HepG2 (cell line): ENCODE measurements around the gene ZNF230. TPM values are rescaled to one million over a fixed set of nuclear protein-coding genes. Genes with fewer than 3 reads are reported as not detected.

Experiments used
- BORCS8-MEF2B ChIP-seq: sonication (generic); formaldehyde crosslinking; IDR thresholded peaks from 2 replicates; pipeline ENCODE4 v1.8.0; 2022; ENCODE audit warnings: mild to moderate bottlenecking, missing genetic modification reagents
- DNMT3B ChIP-seq: conservative IDR thresholded peaks from 2 replicates; pipeline ENCODE4 v1.6.1; 2016; ENCODE audit warnings: missing biosample characterization, control low read depth
- FOXK2 ChIP-seq: fragments of 450-650 bp; IDR thresholded peaks from 2 replicates; pipeline ENCODE4 v1.6.1; 2016
- FOXP1 ChIP-seq, 2 experiments: fragments of 450-650 bp in 1 of 2; IDR thresholded peaks; 2 replicates each; pipeline ENCODE4 v1.6.1; 2017 to 2018; ENCODE audit warnings: antibody characterized with exemption in 1 of 2
- MTF1 ChIP-seq: sonication (generic); formaldehyde crosslinking; IDR thresholded peaks from 2 replicates; pipeline ENCODE4 v1.5.0; 2020; ENCODE audit warnings: missing genetic modification reagents
- PTBP1 ChIP-seq: fragments of 200-400 bp; formaldehyde crosslinking; IDR thresholded peaks from 2 replicates; pipeline ENCODE4 v1.6.1; 2018; ENCODE audit warnings: low read length, low read depth; ENCODE audit not compliant: poor library complexity, severe bottlenecking
- RCOR2 ChIP-seq: IDR thresholded peaks from 2 replicates; pipeline ENCODE4 v1.6.1; 2016; ENCODE audit warnings: missing biosample characterization, missing genetic modification reagents
- RFX1 ChIP-seq: fragments of 450-650 bp; IDR thresholded peaks from 2 replicates; pipeline ENCODE4 v1.6.1; 2017
- SMAD3 ChIP-seq: sonication (generic); formaldehyde crosslinking; IDR thresholded peaks from 2 replicates; pipeline ENCODE4 v1.4.0; 2020; ENCODE audit warnings: missing genetic modification reagents
- THYN1 ChIP-seq: sonication (generic); formaldehyde crosslinking; IDR thresholded peaks from 2 replicates; pipeline ENCODE4 v1.8.1; 2023; ENCODE audit warnings: low read depth, mild to moderate bottlenecking, moderate library complexity, missing genetic modification reagents, borderline replicate concordance
- ZBTB7A ChIP-seq: sonication (generic); formaldehyde crosslinking; IDR thresholded peaks from 2 replicates; pipeline ENCODE4 v1.8.0; 2022; ENCODE audit warnings: mild to moderate bottlenecking, missing genetic modification reagents
- ZNF136 ChIP-seq: sonication (generic); formaldehyde crosslinking; IDR thresholded peaks from 2 replicates; pipeline ENCODE4 v1.8.1; 2022; ENCODE audit warnings: low read depth, mild to moderate bottlenecking, moderate library complexity, missing genetic modification reagents
- ZNF138 ChIP-seq: sonication (generic); formaldehyde crosslinking; IDR thresholded peaks from 2 replicates; pipeline ENCODE4 v1.5.0; 2020; ENCODE audit warnings: mild to moderate bottlenecking, low read depth, missing genetic modification reagents
- ZNF431 ChIP-seq: sonication (generic); formaldehyde crosslinking; IDR thresholded peaks from 2 replicates; pipeline ENCODE4 v1.9.0; 2022; ENCODE audit warnings: missing genetic modification reagents, low read depth, mild to moderate bottlenecking, borderline replicate concordance
- ZNF619 ChIP-seq: sonication (generic); formaldehyde crosslinking; IDR thresholded peaks from 2 replicates; pipeline ENCODE4 v1.4.0; 2020; ENCODE audit warnings: mild to moderate bottlenecking, missing genetic modification reagents
- ZNF678 ChIP-seq: sonication (generic); formaldehyde crosslinking; IDR thresholded peaks from 2 replicates; pipeline ENCODE4 v1.4.0; 2020; ENCODE audit warnings: mild to moderate bottlenecking, missing genetic modification reagents
- ZNF816 ChIP-seq: sonication (generic); formaldehyde crosslinking; IDR thresholded peaks from 2 replicates; pipeline ENCODE4 v1.8.0; 2022; ENCODE audit warnings: missing genetic modification reagents, mild to moderate bottlenecking, borderline replicate concordance
- ZSCAN20 ChIP-seq: sonication (generic); formaldehyde crosslinking; IDR thresholded peaks from 2 replicates; pipeline ENCODE4 v1.4.0; 2020; ENCODE audit warnings: missing genetic modification reagents, mild to moderate bottlenecking, borderline replicate concordance
- polyA plus RNA-seq, 8 experiments: library from polyadenylated mRNA; depleted of rRNA in 3 of 8; stranded (reverse) in 7 of 8; unstranded in 1 of 8; fragments of >200 nt; fragmentation: Illumina TruSeq in 4 of 8; extraction: Trizol in 4 of 8; gene quantifications; 2 replicates each; pipeline versions ENCODE4 v1.2.1 to v1.2.3, GENCODE V29; 2011 to 2016; ENCODE audit warnings: low read depth in 4 of 8, missing spikeins in 1 of 8, mixed read lengths in 1 of 8; ENCODE audit not compliant: insufficient read depth in 1 of 8
- total RNA-seq, 5 experiments: library from RNA; depleted of rRNA; stranded (reverse); fragments of >200 nt; fragmentation: Illumina TruSeq; extraction: Trizol; gene quantifications; 2 replicates each; pipeline ENCODE4 v1.2.3, GENCODE V29; 2016; ENCODE audit warnings: low read depth in 1 of 5
- TF ChIP-seq, protein P1 (sequence below): sonication (generic); formaldehyde crosslinking; IDR thresholded peaks from 2 replicates; pipeline ENCODE4 v1.4.0; 2020; ENCODE audit warnings: mild to moderate bottlenecking, missing genetic modification reagents
- TF ChIP-seq, protein P2 (sequence below): sonication (generic); formaldehyde crosslinking; IDR thresholded peaks from 2 replicates; pipeline ENCODE4 v1.5.0; 2020; ENCODE audit warnings: mild to moderate bottlenecking, low read depth, missing genetic modification reagents, borderline replicate concordance
- TF ChIP-seq, protein P3 (sequence below): sonication (generic); formaldehyde crosslinking; conservative IDR thresholded peaks from 2 replicates; pipeline ENCODE4 v1.4.0; 2020; ENCODE audit warnings: missing genetic modification reagents

The ZNF230 gene
- total and polyA plus RNA-seq, 2 of the 13 experiments (the other 11 are each of a cell fraction or from before 2014, with no cell fraction given) = 2.4 to 5.5 TPM

DNA sequence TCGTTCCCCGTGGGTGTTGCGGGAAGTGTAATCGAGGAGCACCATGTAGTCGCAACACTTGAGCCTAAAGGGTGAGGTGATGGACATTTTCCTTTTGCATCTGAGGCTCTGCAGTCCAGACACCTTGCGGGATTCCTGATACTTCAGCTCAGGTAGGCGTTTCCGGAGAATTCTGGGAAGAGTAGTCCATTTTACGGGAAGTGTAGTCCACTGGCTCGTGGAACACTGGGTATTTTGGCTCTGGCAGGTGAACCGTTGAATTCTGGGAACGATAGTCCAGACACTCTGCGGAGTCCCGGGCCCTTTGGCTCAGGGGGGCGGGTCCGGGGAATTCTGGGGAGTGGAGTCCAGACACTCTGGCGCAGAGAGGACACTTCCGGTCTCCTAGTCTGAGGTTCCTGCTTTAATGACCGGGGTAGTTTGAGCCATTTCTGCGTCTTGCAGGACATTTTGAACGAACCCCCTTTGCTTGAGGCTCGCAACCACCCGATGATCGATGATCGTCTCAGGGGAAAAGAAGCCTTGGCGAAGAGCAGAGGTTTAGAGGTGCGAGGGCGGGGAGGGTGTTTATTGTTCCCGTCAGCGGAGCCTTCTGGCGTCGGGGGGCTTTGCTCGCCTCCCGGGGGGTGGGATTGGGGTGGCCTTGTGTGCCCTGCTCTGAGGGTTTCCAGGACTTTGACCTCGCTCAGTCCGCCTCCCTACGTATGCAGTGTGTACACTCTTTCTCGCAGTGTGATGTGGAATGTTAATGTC is 49.1 kb downstream of the ZNF230 start, which contains the start of gene ZNF223 (continued):
- TF ChIP-seq ZBTB7A (CRISPR knock-in tag) (0 out of 2 replicates have a peak, but pooled peaks have one; percentile 73), THYN1 (CRISPR knock-in tag) (no peak), SMAD3 (CRISPR knock-in tag) (no peak), ZNF678 (no peak), MTF1 (CRISPR knock-in tag) (no peak), ZNF431 (CRISPR knock-in tag) (no peak), BORCS8-MEF2B (CRISPR knock-in tag) (no peak), ZNF816 (CRISPR knock-in tag) (no peak), PTBP1 (no peak), FOXK2 (no peak), ZNF136 (CRISPR knock-in tag) (no peak), FOXP1 (IDR thresholded peaks at IDR 0.05) (no peak), FOXP1 (CRISPR knock-in tag; IDR thresholded peaks at IDR 0.05) (no peak), ZNF138 (CRISPR knock-in tag) (no peak), ZSCAN20 (CRISPR knock-in tag) (no peak), DNMT3B (no peak), ZNF619 (no peak), RFX1 (no peak), RCOR2 (CRISPR knock-in tag) (no peak)
- TF ChIP-seq, protein P1, sequence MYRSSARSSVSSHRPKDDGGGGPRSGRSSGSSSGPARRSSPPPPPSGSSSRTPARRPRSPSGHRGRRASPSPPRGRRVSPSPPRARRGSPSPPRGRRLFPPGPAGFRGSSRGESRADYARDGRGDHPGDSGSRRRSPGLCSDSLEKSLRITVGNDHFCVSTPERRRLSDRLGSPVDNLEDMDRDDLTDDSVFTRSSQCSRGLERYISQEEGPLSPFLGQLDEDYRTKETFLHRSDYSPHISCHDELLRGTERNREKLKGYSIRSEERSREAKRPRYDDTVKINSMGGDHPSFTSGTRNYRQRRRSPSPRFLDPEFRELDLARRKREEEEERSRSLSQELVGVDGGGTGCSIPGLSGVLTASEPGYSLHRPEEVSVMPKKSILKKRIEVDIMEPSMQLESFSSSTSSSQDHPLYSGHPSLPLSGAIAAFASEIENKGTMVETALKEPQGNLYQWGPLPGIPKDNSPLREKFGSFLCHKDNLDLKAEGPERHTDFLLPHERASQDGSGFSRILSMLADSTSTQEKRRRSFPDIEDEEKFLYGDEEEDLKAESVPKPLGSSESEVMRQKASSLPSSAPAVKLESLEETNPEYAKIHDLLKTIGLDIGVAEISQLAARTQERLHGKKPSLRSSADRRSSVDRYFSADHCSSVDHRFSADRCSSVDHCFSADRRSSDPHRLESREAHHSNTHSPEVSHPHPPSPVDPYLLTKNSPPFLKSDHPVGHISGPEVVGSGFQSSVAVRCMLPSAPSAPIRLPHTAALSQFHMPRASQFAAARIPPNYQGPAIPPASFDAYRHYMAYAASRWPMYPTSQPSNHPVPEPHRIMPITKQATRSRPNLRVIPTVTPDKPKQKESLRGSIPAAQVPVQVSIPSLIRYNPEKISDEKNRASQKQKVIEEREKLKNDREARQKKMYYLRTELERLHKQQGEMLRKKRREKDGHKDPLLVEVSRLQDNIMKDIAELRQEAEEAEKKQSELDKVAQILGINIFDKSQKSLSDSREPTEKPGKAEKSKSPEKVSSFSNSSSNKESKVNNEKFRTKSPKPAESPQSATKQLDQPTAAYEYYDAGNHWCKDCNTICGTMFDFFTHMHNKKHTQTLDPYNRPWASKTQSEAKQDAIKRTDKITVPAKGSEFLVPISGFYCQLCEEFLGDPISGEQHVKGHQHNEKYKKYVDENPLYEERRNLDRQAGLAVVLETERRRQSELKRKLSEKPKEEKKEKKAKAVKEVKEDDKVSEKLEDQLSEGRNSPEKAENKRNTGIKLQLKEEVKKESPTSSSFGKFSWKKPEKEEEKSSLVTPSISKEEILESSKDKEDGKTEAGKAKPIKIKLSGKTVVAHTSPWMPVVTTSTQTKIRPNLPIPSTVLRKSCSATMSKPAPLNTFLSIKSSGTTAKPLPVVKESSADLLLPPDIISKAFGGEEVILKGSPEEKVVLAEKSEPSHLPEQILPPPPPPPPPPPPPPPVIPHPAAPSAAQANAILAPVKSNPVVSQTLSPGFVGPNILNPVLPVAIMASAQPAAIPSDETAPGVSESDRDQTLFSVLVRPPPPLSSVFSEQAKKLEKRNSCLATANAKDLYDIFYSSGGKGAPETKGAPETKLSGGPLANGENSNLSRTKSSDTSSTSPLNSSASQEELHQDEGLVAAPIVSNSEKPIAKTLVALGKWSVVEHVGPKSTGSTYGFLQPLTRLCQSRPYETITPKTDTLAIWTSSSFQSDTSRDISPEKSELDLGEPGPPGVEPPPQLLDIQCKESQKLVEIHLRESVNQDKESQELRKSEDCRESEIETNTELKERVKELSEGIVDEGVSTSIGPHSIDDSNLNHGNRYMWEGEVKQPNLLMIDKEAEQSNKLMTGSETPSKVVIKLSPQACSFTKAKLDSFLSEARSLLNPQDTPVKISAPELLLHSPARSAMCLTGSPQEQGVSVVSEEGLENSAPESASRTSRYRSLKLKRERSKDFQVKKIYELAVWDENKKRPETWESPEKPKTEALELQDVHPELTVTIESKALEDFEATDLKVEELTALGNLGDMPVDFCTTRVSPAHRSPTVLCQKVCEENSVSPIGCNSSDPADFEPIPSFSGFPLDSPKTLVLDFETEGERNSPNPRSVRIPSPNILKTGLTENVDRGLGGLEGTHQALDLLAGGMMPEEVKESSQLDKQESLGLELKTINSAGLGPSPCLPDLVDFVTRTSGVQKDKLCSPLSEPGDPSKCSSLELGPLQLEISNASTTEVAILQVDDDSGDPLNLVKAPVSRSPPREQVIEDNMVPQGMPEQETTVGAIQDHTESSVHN = no peak
- TF ChIP-seq, protein P2, sequence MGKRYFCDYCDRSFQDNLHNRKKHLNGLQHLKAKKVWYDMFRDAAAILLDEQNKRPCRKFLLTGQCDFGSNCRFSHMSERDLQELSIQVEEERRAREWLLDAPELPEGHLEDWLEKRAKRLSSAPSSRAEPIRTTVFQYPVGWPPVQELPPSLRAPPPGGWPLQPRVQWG (CRISPR knock-in tag) = no peak
- TF ChIP-seq, protein P3, sequence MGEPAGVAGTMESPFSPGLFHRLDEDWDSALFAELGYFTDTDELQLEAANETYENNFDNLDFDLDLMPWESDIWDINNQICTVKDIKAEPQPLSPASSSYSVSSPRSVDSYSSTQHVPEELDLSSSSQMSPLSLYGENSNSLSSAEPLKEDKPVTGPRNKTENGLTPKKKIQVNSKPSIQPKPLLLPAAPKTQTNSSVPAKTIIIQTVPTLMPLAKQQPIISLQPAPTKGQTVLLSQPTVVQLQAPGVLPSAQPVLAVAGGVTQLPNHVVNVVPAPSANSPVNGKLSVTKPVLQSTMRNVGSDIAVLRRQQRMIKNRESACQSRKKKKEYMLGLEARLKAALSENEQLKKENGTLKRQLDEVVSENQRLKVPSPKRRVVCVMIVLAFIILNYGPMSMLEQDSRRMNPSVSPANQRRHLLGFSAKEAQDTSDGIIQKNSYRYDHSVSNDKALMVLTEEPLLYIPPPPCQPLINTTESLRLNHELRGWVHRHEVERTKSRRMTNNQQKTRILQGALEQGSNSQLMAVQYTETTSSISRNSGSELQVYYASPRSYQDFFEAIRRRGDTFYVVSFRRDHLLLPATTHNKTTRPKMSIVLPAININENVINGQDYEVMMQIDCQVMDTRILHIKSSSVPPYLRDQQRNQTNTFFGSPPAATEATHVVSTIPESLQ (CRISPR knock-in tag) = no peak
